Measurements from ENCODE around the gene ZNF235. TPM values are rescaled to one million over a fixed set of nuclear protein-coding genes. Genes with fewer than 3 reads are reported as not detected.
"Not testable (repeated sequence)": the region's sequence is repeated elsewhere in the genome, so short reads cannot be mapped to it uniquely, and the experiment has no call there.

The ZNF235 gene
- polyA plus RNA-seq, 5 donors = 8.1 to 14.4 (median 12.2) TPM

- no peak for DNase-seq
Observed at GRCh38 chr19:44258835-44259413, 45.9 kb downstream of the ZNF235 start.

- no peak for DNase-seq
Observed at GRCh38 chr19:44258136-44258535, 46.7 kb downstream of the ZNF235 start.

GRCh38 chr19:44255705-44256411 lies 49.0 kb downstream of the ZNF235 start:
- no peak for DNase-seq

GRCh38 chr19:44254496-44254895 lies 50.3 kb downstream of the ZNF235 start:
- no peak for DNase-seq

- DNase-seq = not testable (repeated sequence)
Observed at GRCh38 chr19:44253392-44253791, 51.4 kb downstream of the ZNF235 start.

- not testable (repeated sequence) for DNase-seq
Observed at GRCh38 chr19:44252332-44252731, 52.5 kb downstream of the ZNF235 start.

- no peak for DNase-seq
Observed at GRCh38 chr19:44236384-44236783, 68.4 kb downstream of the ZNF235 start.

Other genes with a start within 250 kb of the ZNF235 start
- 10 to 100 TPM in 1 of 5 donors, 1 to 10 TPM in 4; 5.9 to 10.2 (median 7.7) TPM for gene ZNF284, start 232.9 kb downstream of the ZNF235 start, polyA plus RNA-seq (ENCODE audit: insufficient read depth in 1 of 5, insufficient read length in 5 of 5, low replicate concordance in 1 of 5)
- gene ZNF224, start 210.7 kb downstream of the ZNF235 start, polyA plus RNA-seq (ENCODE audit: insufficient read depth in 1 of 5, insufficient read length in 5 of 5, low replicate concordance in 1 of 5) = 10 to 100 TPM; 33.2 to 54.5 (median 45.0) TPM
- 10 to 100 TPM in 4 of 5 donors, 1 to 10 TPM in 1; 7.1 to 14.7 (median 12.4) TPM for gene ZNF225, start 191.6 kb downstream of the ZNF235 start, polyA plus RNA-seq (ENCODE audit: insufficient read depth in 1 of 5, insufficient read length in 5 of 5, low replicate concordance in 1 of 5)
- gene ZNF234, start 163.5 kb downstream of the ZNF235 start, polyA plus RNA-seq (ENCODE audit: insufficient read depth in 1 of 5, insufficient read length in 5 of 5, low replicate concordance in 1 of 5) = 10 to 100 TPM; 12.4 to 21.0 (median 19.6) TPM
- gene ZNF226, start 139.9 kb downstream of the ZNF235 start, polyA plus RNA-seq (ENCODE audit: insufficient read depth in 1 of 5, insufficient read length in 5 of 5, low replicate concordance in 1 of 5) = 10 to 100 TPM; 22.7 to 34.6 (median 27.9) TPM
- 10 to 100 TPM; 19.2 to 33.0 (median 29.3) TPM for gene ZNF227, start 92.5 kb downstream of the ZNF235 start, polyA plus RNA-seq (ENCODE audit: insufficient read depth in 1 of 5, insufficient read length in 5 of 5, low replicate concordance in 1 of 5)
- 1 to 10 TPM; 4.2 to 8.5 (median 7.2) TPM for gene ZNF233, start 45.1 kb downstream of the ZNF235 start, polyA plus RNA-seq (ENCODE audit: insufficient read depth in 1 of 5, insufficient read length in 5 of 5, low replicate concordance in 1 of 5)
- 10 to 100 TPM in 4 of 5 donors, 1 to 10 TPM in 1; 8.4 to 15.1 (median 12.1) TPM for gene ZNF112, start 51.7 kb upstream of the ZNF235 start, polyA plus RNA-seq (ENCODE audit: insufficient read depth in 1 of 5, insufficient read length in 5 of 5, low replicate concordance in 1 of 5)
- gene ZNF285, start 96.6 kb upstream of the ZNF235 start, polyA plus RNA-seq (ENCODE audit: insufficient read depth in 1 of 5, insufficient read length in 5 of 5, low replicate concordance in 1 of 5) = 10 to 100 TPM in 4 of 5 donors, 1 to 10 TPM in 1; 8.3 to 17.0 (median 14.1) TPM
- 10 to 100 TPM in 4 of 5 donors, 1 to 10 TPM in 1; 7.9 to 16.1 (median 12.6) TPM for gene ZNF229, start 143.4 kb upstream of the ZNF235 start, polyA plus RNA-seq (ENCODE audit: insufficient read depth in 1 of 5, insufficient read length in 5 of 5, low replicate concordance in 1 of 5)
- 10 to 100 TPM; 11.0 to 18.6 (median 16.1) TPM for gene ZNF180, start 195.5 kb upstream of the ZNF235 start, polyA plus RNA-seq (ENCODE audit: insufficient read depth in 1 of 5, insufficient read length in 5 of 5, low replicate concordance in 1 of 5)
- gene CEACAM20, start 224.7 kb upstream of the ZNF235 start, polyA plus RNA-seq (ENCODE audit: insufficient read depth in 1 of 5, insufficient read length in 5 of 5, low replicate concordance in 1 of 5) = not detected

Data from right lung (tissue), 5 donors.